Caco-2 (cell line): ENCODE measurements around the gene GOLGA5. TPM values are rescaled to one million over a fixed set of nuclear protein-coding genes. Genes with fewer than 3 reads are reported as not detected.
A peak's percentile ranks its signal among the peaks of the same experiment; 100 is the strongest.

Experiments used
- Bru-seq: library from RNA; stranded (reverse); fragments of 400-500 nt; gene quantifications from one replicate; lab custom pipeline; 2021; lab: Mats Ljungman, UMichigan
- BruChase-seq, 2 experiments: library from RNA; stranded (reverse); fragments of 400-500 nt; gene quantifications; one replicate each; lab custom pipeline; 2021; lab: Mats Ljungman, UMichigan
- BruUV-seq: library from RNA; stranded (reverse); fragments of 400-500 nt; replicated peaks from 2 replicates; lab custom pipeline; 2021; lab: Mats Ljungman, UMichigan
- CTCF ChIA-PET: fragments of 300-600 bp; sonication (Branson Sonifier 250); formaldehyde crosslinking; loops from one replicate; lab custom pipeline; 2022; ENCODE audit warnings: antibody characterized with exemption; lab: Charles Lee
- POLR2A ChIA-PET: fragments of 300-600 bp; sonication (Branson Sonifier 250); formaldehyde crosslinking; loops from one replicate; lab custom pipeline; 2022; ENCODE audit warnings: antibody characterized with exemption; lab: Charles Lee
- DNase-seq, 2 experiments: peaks; one replicate each; pipeline versions ENCODE4 v3.0.0 to v3.0.0-alpha.2; 2020 to 2022
- H3K27me3 ChIP-seq: replicated peaks from 2 replicates; pipeline ENCODE4 v1.6.0; 2011; ENCODE audit warnings: low read length; ENCODE audit not compliant: control insufficient read depth, insufficient read depth
- H3K36me3 ChIP-seq: 2 replicates; pipeline ENCODE4 v1.5.1; 2011; ENCODE audit warnings: low read length; ENCODE audit not compliant: control insufficient read depth, insufficient read depth
- H3K4me1 ChIP-seq: fragments of 250-450 bp; sonication (Bioruptor Pico); 2 replicates; pipeline ENCODE4 v1.5.1; 2020; ENCODE audit warnings: mild to moderate bottlenecking
- H3K4me3 ChIP-seq: 2 replicates; pipeline ENCODE4 v1.5.1; 2011; ENCODE audit warnings: low read depth, mild to moderate bottlenecking, control low read depth, low read length
- H3K9me3 ChIP-seq: fragments of 250-450 bp; sonication (Bioruptor Pico); 2 replicates; pipeline ENCODE4 v1.5.1; 2020; ENCODE audit warnings: mild to moderate bottlenecking, moderate library complexity
- H3K27ac Mint-ChIP-seq: one replicate; pipeline ENCODE4 v1.8.0; 2022; ENCODE audit warnings: mixed read lengths; ENCODE audit not compliant: unreplicated experiment
- H3K27me3 Mint-ChIP-seq: one replicate; pipeline ENCODE4 v1.8.0; 2022; ENCODE audit warnings: mixed read lengths; ENCODE audit not compliant: insufficient read depth, unreplicated experiment
- H3K36me3 Mint-ChIP-seq: one replicate; pipeline ENCODE4 v1.8.0; 2022; ENCODE audit warnings: mild to moderate bottlenecking, mixed read lengths; ENCODE audit not compliant: insufficient read depth, unreplicated experiment
- H3K4me1 Mint-ChIP-seq: one replicate; pipeline ENCODE4 v1.8.0; 2022; ENCODE audit warnings: low read depth, mixed read lengths; ENCODE audit not compliant: unreplicated experiment
- H3K4me3 Mint-ChIP-seq: one replicate; pipeline ENCODE4 v1.8.0; 2022; ENCODE audit warnings: mild to moderate bottlenecking, moderate library complexity, mixed read lengths; ENCODE audit not compliant: unreplicated experiment
- H3K9me3 Mint-ChIP-seq: one replicate; pipeline ENCODE4 v1.8.0; 2022; ENCODE audit warnings: mixed read lengths; ENCODE audit not compliant: unreplicated experiment
- intact Hi-C: fragments of 100-400 bp; cut with micrococcal nuclease; formaldehyde crosslinking; loops from one replicate; pipeline ENCODE4 v1.10.0; 2022; ENCODE audit not compliant: unreplicated experiment
- long read RNA-seq: library from polyadenylated mRNA; stranded (forward); transcript quantifications from one replicate; pipeline ENCODE4 v2.0.0, GENCODE V29; 2022
- total RNA-seq: library from RNA; stranded (reverse); gene quantifications from 2 replicates; pipeline ENCODE4 v1.2.3, GENCODE V29; 2022
- TF ChIP-seq, protein P1 (sequence below), 2 experiments: fragments of 200-600 bp in 1 of 2; IDR thresholded peaks; 1 replicate in 1 of 2; 2 replicates in 1 of 2; pipeline versions ENCODE4 v1.5.1 to v1.8.0; 2011 to 2022; ENCODE audit warnings: antibody characterized with exemption in 1 of 2, control low read depth in 1 of 2, inconsistent platforms in 1 of 2, low read depth in 1 of 2, low read length in 1 of 2, mild to moderate bottlenecking in 1 of 2, moderate library complexity in 1 of 2; ENCODE audit not compliant: insufficient read depth in 1 of 2, severe bottlenecking in 1 of 2, unreplicated experiment in 1 of 2

Gene GOLGA5, protein sequence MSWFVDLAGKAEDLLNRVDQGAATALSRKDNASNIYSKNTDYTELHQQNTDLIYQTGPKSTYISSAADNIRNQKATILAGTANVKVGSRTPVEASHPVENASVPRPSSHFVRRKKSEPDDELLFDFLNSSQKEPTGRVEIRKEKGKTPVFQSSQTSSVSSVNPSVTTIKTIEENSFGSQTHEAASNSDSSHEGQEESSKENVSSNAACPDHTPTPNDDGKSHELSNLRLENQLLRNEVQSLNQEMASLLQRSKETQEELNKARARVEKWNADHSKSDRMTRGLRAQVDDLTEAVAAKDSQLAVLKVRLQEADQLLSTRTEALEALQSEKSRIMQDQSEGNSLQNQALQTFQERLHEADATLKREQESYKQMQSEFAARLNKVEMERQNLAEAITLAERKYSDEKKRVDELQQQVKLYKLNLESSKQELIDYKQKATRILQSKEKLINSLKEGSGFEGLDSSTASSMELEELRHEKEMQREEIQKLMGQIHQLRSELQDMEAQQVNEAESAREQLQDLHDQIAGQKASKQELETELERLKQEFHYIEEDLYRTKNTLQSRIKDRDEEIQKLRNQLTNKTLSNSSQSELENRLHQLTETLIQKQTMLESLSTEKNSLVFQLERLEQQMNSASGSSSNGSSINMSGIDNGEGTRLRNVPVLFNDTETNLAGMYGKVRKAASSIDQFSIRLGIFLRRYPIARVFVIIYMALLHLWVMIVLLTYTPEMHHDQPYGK
- total RNA-seq (25.8 and 33.1 TPM in 2 replicates), Bru-seq, nascent RNA (percentile 76 among the genes with signal in this experiment), BruChase-seq, experiment 1, labeled RNA remaining after a 2-hour chase (percentile 72 among the genes with signal in this experiment), BruChase-seq, experiment 2, labeled RNA remaining after a 6-hour chase (percentile 70 among the genes with signal in this experiment)
- long read RNA-seq, transcript GOLGA5-201 (13 exons, 2,969 nt) = major isoform, 54 of 67 reads
- long read RNA-seq, partial matches to known transcripts = 7 of 67 reads
- long read RNA-seq, other reads (novel, unspliced or antisense) = 6 of 67 reads

DNA sequence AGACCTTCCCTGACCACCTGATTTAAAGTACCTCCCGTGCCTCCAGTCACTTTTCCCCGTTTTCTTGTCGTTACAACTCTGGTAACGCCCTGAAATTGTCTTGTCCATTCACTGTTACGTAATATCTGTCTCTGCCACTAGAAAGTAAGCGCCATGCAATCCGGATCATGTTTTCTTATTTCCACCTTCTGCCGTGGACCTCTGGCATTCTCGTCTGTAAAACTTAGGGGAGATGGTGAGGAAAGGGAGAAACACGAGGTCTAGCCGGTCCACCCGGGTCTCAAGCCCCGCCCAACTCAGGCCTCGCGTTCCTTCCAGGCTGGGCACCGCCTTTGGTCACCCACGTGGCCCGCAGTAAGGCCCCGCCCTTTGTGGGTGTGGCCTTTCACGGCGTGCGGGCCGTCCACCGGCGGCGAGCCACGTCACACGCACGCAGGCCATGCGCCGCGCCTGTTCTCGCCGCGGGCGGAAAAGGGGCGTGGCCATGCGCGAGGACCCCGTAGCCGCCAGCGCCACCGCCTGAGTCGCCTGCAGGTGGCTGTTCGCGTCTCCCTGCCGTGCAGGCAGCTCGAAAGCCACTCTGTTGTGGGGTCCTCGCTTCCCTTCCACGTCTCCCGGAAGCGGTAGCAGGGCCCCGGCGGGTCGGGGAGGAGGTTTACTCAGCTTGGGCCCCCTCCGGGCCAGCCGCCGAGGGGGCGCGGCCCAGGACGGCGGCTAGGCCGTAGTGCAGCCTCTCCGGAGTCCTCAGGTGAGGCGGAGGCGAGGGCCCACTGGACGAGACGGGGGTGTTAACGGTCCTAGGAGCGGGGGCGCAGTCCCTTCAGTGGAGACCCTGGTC lies at the start of gene GOLGA5:
GOLGA5 (plus strand) TSS at position 597 of the 838 bp plus-strand sequence. CDS start 3,133 bp downstream, outside the sequence.
- CTCF ChIA-PET = interaction anchor here (0.6 kb wide), 1 partner anchor 1640 kb away, joined by 7 read pairs; no protein-coding TSS in a partner anchor
- Mint-ChIP-seq H3K27me3 (no peaks in the 10 kb centered on the region), H3K4me3 (peak within 1 kb of the TSS; percentile 97), H3K9me3 (peaks cover 13% of the 10 kb centered on the region), H3K36me3 (peaks cover 26% of the 10 kb centered on the region), H3K4me1 (peaks cover 13% of the 10 kb centered on the region), H3K27ac (peak within 1 kb of the TSS; percentile 99)
- intact Hi-C loops = loop anchor here (1.0 kb wide), 1 partner anchor 46 kb away; the partner anchor contains the start of gene LGMN
- Histone ChIP-seq H3K27me3 (no peaks in the 10 kb centered on the region), H3K4me3 (peak within 1 kb of the TSS; percentile 54), H3K36me3 (0 out of 2 replicates have a peak, but pooled peaks cover 2% of the 10 kb centered on the region), H3K9me3 (peaks cover 10% of the 10 kb centered on the region; the same call in 1 of the 2 replicates), H3K4me1 (peaks cover 5% of the 10 kb centered on the region; the same call in 1 of the 2 replicates)
- TF ChIP-seq, protein P1, sequence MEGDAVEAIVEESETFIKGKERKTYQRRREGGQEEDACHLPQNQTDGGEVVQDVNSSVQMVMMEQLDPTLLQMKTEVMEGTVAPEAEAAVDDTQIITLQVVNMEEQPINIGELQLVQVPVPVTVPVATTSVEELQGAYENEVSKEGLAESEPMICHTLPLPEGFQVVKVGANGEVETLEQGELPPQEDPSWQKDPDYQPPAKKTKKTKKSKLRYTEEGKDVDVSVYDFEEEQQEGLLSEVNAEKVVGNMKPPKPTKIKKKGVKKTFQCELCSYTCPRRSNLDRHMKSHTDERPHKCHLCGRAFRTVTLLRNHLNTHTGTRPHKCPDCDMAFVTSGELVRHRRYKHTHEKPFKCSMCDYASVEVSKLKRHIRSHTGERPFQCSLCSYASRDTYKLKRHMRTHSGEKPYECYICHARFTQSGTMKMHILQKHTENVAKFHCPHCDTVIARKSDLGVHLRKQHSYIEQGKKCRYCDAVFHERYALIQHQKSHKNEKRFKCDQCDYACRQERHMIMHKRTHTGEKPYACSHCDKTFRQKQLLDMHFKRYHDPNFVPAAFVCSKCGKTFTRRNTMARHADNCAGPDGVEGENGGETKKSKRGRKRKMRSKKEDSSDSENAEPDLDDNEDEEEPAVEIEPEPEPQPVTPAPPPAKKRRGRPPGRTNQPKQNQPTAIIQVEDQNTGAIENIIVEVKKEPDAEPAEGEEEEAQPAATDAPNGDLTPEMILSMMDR (IDR thresholded peaks at IDR 0.05; ENCODE audit: insufficient read depth in 1 of 2, low read depth in 1 of 2, low read length in 1 of 2, severe bottlenecking in 1 of 2, unreplicated experiment in 1 of 2) = no peak
- BruUV-seq = no TSS peak
- POLR2A ChIA-PET = interaction anchor here (0.6 to 1.7 kb wide), 3 partner anchors 39 to 85 kb away, joined by 3 to 7 read pairs (median 3); partner anchors contain the start of gene LGMN
- DNase-seq = peak; percentile 97 to 99

DNA sequence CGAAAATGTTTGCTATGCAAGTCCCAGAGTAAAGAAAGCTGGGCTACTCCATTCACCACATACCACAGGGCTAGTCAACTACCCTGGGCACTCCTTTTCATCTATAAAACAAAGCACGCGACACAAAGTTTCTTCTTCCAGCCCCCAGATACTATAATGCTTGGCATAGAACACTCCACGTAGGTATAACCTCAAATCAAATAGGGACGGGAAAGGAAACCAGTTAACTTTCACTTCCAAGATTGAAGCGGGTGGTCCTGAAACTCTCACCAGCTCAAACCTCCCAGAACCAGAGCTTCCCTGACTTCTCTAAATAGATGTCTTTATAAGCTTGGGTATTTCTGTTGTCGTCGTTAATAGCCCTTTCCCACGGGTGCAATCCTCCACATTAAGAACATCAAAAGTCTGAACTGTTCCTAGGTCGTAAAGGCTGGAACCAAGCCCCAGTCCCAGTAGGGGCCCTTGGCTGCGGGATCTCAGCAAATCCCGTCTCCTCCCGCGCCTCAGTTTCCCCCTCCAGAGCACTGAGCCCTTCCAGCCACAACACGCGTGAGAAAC lies 46.3 kb upstream of the GOLGA5 start:
- DNase-seq = peak in 1 of 2 experiments; percentile 13
- no peaks in the 10 kb centered on the region for H3K9me3 Mint-ChIP-seq
- Histone ChIP-seq H3K4me1 (peaks cover 5% of the 10 kb centered on the region; the same call in 1 of the 2 replicates), H3K27me3 (no peaks in the 10 kb centered on the region), H3K4me3 (peak overlapping the region; percentile 75), H3K36me3 (no peaks in the 10 kb centered on the region), H3K9me3 (peaks cover 5% of the 10 kb centered on the region; the same call in 1 of the 2 replicates)
- TF ChIP-seq, protein P1 (IDR thresholded peaks at IDR 0.05; ENCODE audit: insufficient read depth in 1 of 2, low read depth in 1 of 2, low read length in 1 of 2, severe bottlenecking in 1 of 2, unreplicated experiment in 1 of 2) = no peak
- H3K27ac Mint-ChIP-seq = peak overlapping the region; percentile 86
- H3K27me3 Mint-ChIP-seq = no peaks in the 10 kb centered on the region
- BruUV-seq = TSS peak; percentile 62
- ChIA-PET CTCF (interaction anchor here (0.7 to 1.6 kb wide), 2 partner anchors 23 to 59 kb away, joined by 3 read pairs; no protein-coding TSS in a partner anchor), POLR2A (interaction anchor here (0.6 to 1.6 kb wide), 6 partner anchors 11 to 46 kb away, joined by 3 to 18 read pairs (median 6); partner anchors contain the start of gene GOLGA5)
- H3K4me1 Mint-ChIP-seq = peaks cover 7% of the 10 kb centered on the region
- peaks cover 12% of the 10 kb centered on the region for H3K36me3 Mint-ChIP-seq
- peak overlapping the region; percentile 90 for H3K4me3 Mint-ChIP-seq
- intact Hi-C loops = loop anchor here (1.0 to 2.0 kb wide), 2 partner anchors 33 to 47 kb away; partner anchors contain the start of gene GOLGA5
